ENCODE data around the gene DOC2B. TPM values are rescaled to one million over a fixed set of nuclear protein-coding genes. Genes with fewer than 3 reads are reported as not detected.

Gene DOC2B
- polyA plus RNA-seq, 1 donor from 2014 or later = 4.8 TPM

DNA sequence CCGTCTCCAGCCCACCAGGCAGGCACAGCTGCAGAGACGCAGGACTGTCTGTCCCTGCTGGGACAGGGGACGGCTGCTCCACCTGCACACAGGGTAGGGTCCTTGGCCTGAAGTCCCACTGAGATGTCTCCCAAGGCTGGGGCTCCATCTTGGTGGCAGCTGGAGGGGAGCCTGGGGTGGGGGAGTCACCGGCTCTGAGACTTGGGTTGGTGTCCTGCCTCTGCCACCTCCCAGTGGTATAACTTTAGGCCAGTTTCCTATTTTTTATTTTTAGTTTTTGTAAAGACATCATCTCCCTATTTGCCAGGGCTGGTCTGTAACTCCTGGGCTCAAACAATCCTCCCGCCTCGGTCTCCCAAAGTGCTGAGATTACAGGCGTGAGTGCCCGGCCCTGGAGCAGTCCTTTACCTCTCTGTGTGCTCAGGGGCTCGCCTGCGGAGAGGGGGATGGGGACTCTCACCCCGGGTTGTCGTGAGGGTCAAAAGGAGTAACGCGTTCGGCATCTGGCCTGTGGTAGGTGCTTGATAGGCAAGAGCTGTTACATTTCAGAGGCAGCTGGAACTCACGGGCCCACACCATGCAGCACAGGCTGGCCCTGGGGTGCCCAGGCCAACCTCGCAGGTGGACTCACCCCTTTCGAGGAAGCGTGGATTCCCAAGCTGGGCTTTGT, 46.6 kb upstream of the DOC2B start:
- Histone ChIP-seq H3K36me3 (ENCODE audit: insufficient read depth, low read length) (no peaks in the 10 kb centered on the region), H3K79me2 (replicated peaks; ENCODE audit: insufficient read depth, low read length) (no peaks in the 10 kb centered on the region), H3K27ac (ENCODE audit: low read length) (no peak overlapping the region), H3K9ac (ENCODE audit: low read length) (no peak overlapping the region), H3K4me3 (ENCODE audit: low read length) (no peak overlapping the region), H2AFZ (ENCODE audit: low read depth, low read length) (no peak overlapping the region), H3K9me2 (ENCODE audit: insufficient read depth, low read length) (no peaks in the 10 kb centered on the region), H3K4me2 (ENCODE audit: low read length) (no peak overlapping the region), H3F3A (ENCODE audit: insufficient read depth, low read length, poor library complexity, severe bottlenecking) (no peaks in the 10 kb centered on the region), H3K27me3 (ENCODE audit: insufficient read depth, low read depth, low read length) (no peaks in the 10 kb centered on the region), H3K9me3 (ENCODE audit: low read length) (no peaks in the 10 kb centered on the region), H4K20me1 (ENCODE audit: insufficient read depth) (no peaks in the 10 kb centered on the region)
- TF ChIP-seq POLR2AphosphoS5 (IDR thresholded peaks at IDR 0.05) (no peak), MXI1 (conservative IDR thresholded peaks at IDR 0.05; ENCODE audit: poor library complexity, severe bottlenecking) (no peak), EZH2 (IDR thresholded peaks at IDR 0.05; ENCODE audit: borderline replicate concordance, insufficient read depth, low read length, poor library complexity, severe bottlenecking) (no peak), CTCF (IDR thresholded peaks at IDR 0.05; ENCODE audit: poor library complexity, severe bottlenecking) (no peak), RAD21 (conservative IDR thresholded peaks at IDR 0.05) (no peak), EP300 (conservative IDR thresholded peaks at IDR 0.05; ENCODE audit: poor library complexity, severe bottlenecking) (no peak), TAF1 (IDR thresholded peaks at IDR 0.05; ENCODE audit: low read depth) (no peak), REST (IDR thresholded peaks at IDR 0.05; ENCODE audit: borderline replicate concordance) (no peak), SMC3 (conservative IDR thresholded peaks at IDR 0.05; ENCODE audit: poor library complexity) (no peak)

- Histone ChIP-seq H3K9me2 (ENCODE audit: insufficient read depth, low read length) (no peaks in the 10 kb centered on the region), H3K36me3 (ENCODE audit: insufficient read depth, low read length) (no peaks in the 10 kb centered on the region), H3K79me2 (replicated peaks; ENCODE audit: insufficient read depth, low read length) (no peaks in the 10 kb centered on the region), H3K27ac (ENCODE audit: low read length) (no peak overlapping the region), H2AFZ (ENCODE audit: low read depth, low read length) (no peak overlapping the region), H3K4me2 (ENCODE audit: low read length) (no peak overlapping the region), H4K20me1 (ENCODE audit: insufficient read depth) (no peaks in the 10 kb centered on the region), H3K4me3 (ENCODE audit: low read length) (no peak overlapping the region), H3K9me3 (ENCODE audit: low read length) (no peaks in the 10 kb centered on the region), H3K27me3 (ENCODE audit: insufficient read depth, low read depth, low read length) (no peaks in the 10 kb centered on the region), H3F3A (ENCODE audit: insufficient read depth, low read length, poor library complexity, severe bottlenecking) (no peaks in the 10 kb centered on the region), H3K9ac (ENCODE audit: low read length) (no peak overlapping the region)
- no peak for TF ChIP-seq EP300 (conservative IDR thresholded peaks at IDR 0.05; ENCODE audit: poor library complexity, severe bottlenecking)
- TF ChIP-seq MXI1 (conservative IDR thresholded peaks at IDR 0.05; ENCODE audit: poor library complexity, severe bottlenecking) = no peak
- no peak for TF ChIP-seq RAD21 (conservative IDR thresholded peaks at IDR 0.05)
- no peak for TF ChIP-seq TAF1 (IDR thresholded peaks at IDR 0.05; ENCODE audit: low read depth)
- TF ChIP-seq SMC3 (conservative IDR thresholded peaks at IDR 0.05; ENCODE audit: poor library complexity) = no peak
- TF ChIP-seq REST (IDR thresholded peaks at IDR 0.05; ENCODE audit: borderline replicate concordance) = no peak
- TF ChIP-seq EZH2 (IDR thresholded peaks at IDR 0.05; ENCODE audit: borderline replicate concordance, insufficient read depth, low read length, poor library complexity, severe bottlenecking) = no peak
- no peak for TF ChIP-seq CTCF (IDR thresholded peaks at IDR 0.05; ENCODE audit: poor library complexity, severe bottlenecking)
- no peak for TF ChIP-seq POLR2AphosphoS5 (IDR thresholded peaks at IDR 0.05)
Observed at GRCh38 chr17:227078-227945, 45.9 kb upstream of the DOC2B start.

All from neural cell (in vitro differentiated cells).